ENCODE results near the gene PXK.

- TF ChIP-seq GATA2 (IDR thresholded peaks at IDR 0.05; ENCODE audit: low read depth, low read length) (no peak), GATA3 (IDR thresholded peaks at IDR 0.05; ENCODE audit: low read depth, low read length) (no peak)
These were observed 91.9 kb downstream of the PXK start for GRCh38 chr3:58424613-58425012.
